SH-SY5Y (cell line): ENCODE measurements around the gene CADM2.

Experiments used
- GATA2 ChIP-seq: IDR thresholded peaks from 2 replicates; pipeline ENCODE4 v1.6.1; 2011; ENCODE audit warnings: mild to moderate bottlenecking, low read depth, low read length
- GATA3 ChIP-seq: IDR thresholded peaks from 2 replicates; pipeline ENCODE4 v1.6.1; 2011; ENCODE audit warnings: low read depth, mild to moderate bottlenecking, low read length, moderate library complexity

GRCh38 chr3:86047161-86047560 is 1088.4 kb downstream of the CADM2 start:
- TF ChIP-seq GATA2, result no peak
- no peak for TF ChIP-seq GATA3
